Liver (tissue), 3 donors: ENCODE results near the gene TMEM45B.

Experiments
- CTCF ChIP-seq: fragments of 150-350 bp; IDR thresholded peaks from 2 replicates; pipeline ENCODE4 v1.5.1; 2017; ENCODE audit warnings: improper control_type of control experiment, low read depth, low read length; ENCODE audit not compliant: missing input control
- FOXA1 ChIP-seq: IDR thresholded peaks from 2 replicates; pipeline ENCODE4 v1.6.1; 2016; ENCODE audit warnings: antibody characterized with exemption
- MAX ChIP-seq: IDR thresholded peaks from 2 replicates; pipeline ENCODE4 v1.6.1; 2016; ENCODE audit warnings: antibody characterized with exemption
- RAD21 ChIP-seq, 2 donors: IDR thresholded peaks; 2 replicates each; pipeline ENCODE4 v1.6.1; 2016; ENCODE audit warnings: antibody characterized with exemption in 2 of 2, mild to moderate bottlenecking in 2 of 2
- TAF1 ChIP-seq: conservative IDR thresholded peaks from 2 replicates; pipeline ENCODE4 v1.6.1; 2016; ENCODE audit warnings: antibody characterized with exemption, mild to moderate bottlenecking
- donor health status: healthy.
- donor health status: healthy.

GRCh38 chr11:129767827-129768226 is 47.8 kb upstream of the TMEM45B start:
- no peak for TF ChIP-seq FOXA1
- TF ChIP-seq CTCF = no peak
- TF ChIP-seq TAF1 = no peak
- TF ChIP-seq RAD21 (IDR thresholded peaks at IDR 0.05) = no peak
- TF ChIP-seq MAX = no peak
